RWPE2 (cell line): ENCODE measurements around the gene NEDD8.

Experiments used
- ATAC-seq: fragments of 200-7000 bp; cut with Tn5 transposase; 3 replicates; pipeline ENCODE4 v1.9.1; 2021; ENCODE audit warnings: low read depth
- DNase-seq: peaks from one replicate; pipeline ENCODE4 v3.0.0-alpha.2; 2020; ENCODE audit warnings: low spot score
- H3K27ac ChIP-seq: fragments of 450-650 bp; 2 replicates; pipeline ENCODE4 v1.5.1; 2017; ENCODE audit warnings: mild to moderate bottlenecking; ENCODE audit not compliant: poor library complexity, severe bottlenecking
- H3K27me3 ChIP-seq: fragments of 250-450 bp; sonication (Bioruptor Pico); 2 replicates; pipeline ENCODE4 v1.5.1; 2021; ENCODE audit warnings: mild to moderate bottlenecking, moderate library complexity; ENCODE audit not compliant: insufficient read depth, poor library complexity, severe bottlenecking
- H3K36me3 ChIP-seq: fragments of 250-450 bp; sonication (Bioruptor Pico); 2 replicates; pipeline ENCODE4 v1.5.1; 2020; ENCODE audit warnings: low read depth, mild to moderate bottlenecking, moderate library complexity
- H3K4me1 ChIP-seq: fragments of 250-450 bp; sonication (Bioruptor Pico); 2 replicates; pipeline ENCODE4 v1.5.1; 2021; ENCODE audit warnings: mild to moderate bottlenecking, moderate library complexity; ENCODE audit not compliant: insufficient read depth, poor library complexity, severe bottlenecking
- H3K4me3 ChIP-seq: fragments of 250-450 bp; sonication (Bioruptor Pico); 2 replicates; pipeline ENCODE4 v1.5.1; 2021; ENCODE audit warnings: mild to moderate bottlenecking, moderate library complexity; ENCODE audit not compliant: severe bottlenecking
- H3K9me3 ChIP-seq: fragments of 250-450 bp; sonication (Bioruptor Pico); 2 replicates; pipeline ENCODE4 v1.5.1; 2021; ENCODE audit warnings: mild to moderate bottlenecking, moderate library complexity; ENCODE audit not compliant: severe bottlenecking
- CTCF ChIP-seq: fragments of 450-650 bp; IDR thresholded peaks from one replicate; pipeline ENCODE4 v1.5.1; 2017; ENCODE audit warnings: mild to moderate bottlenecking, moderate library complexity; ENCODE audit not compliant: poor library complexity, severe bottlenecking

NEDD8 gene

GRCh38 chr14:24185026-24185425 is 47.1 kb downstream of the NEDD8 start:
- Histone ChIP-seq H3K4me3 (no peak overlapping the region), H3K36me3 (peaks cover 74% of the 10 kb centered on the region), H3K9me3 (no peaks in the 10 kb centered on the region)

GRCh38 chr14:24184104-24184970 is 47.8 kb downstream of the NEDD8 start:
- Histone ChIP-seq H3K27me3 (no peaks in the 10 kb centered on the region), H3K4me3 (no peak overlapping the region), H3K4me1 (peaks cover 4% of the 10 kb centered on the region), H3K27ac (no peak overlapping the region), H3K9me3 (no peaks in the 10 kb centered on the region), H3K36me3 (peaks cover 78% of the 10 kb centered on the region)
- TF ChIP-seq CTCF, result no peak
- ATAC-seq (no peak), DNase-seq (peak; percentile 67)

More at GRCh38 chr14:24185026-24185425, 47.1 kb downstream of the NEDD8 start:
- no peak for TF ChIP-seq CTCF
- no peaks in the 10 kb centered on the region for H3K27me3 ChIP-seq
- DNase-seq, result no peak
- no peak for ATAC-seq
- peaks cover 4% of the 10 kb centered on the region for H3K4me1 ChIP-seq
- no peak overlapping the region for H3K27ac ChIP-seq

GRCh38 chr14:24183014-24183481 is 49.1 kb downstream of the NEDD8 start:
- H3K9me3 ChIP-seq, result no peaks in the 10 kb centered on the region
- no peak for TF ChIP-seq CTCF
- H3K4me1 ChIP-seq, result no peaks in the 10 kb centered on the region
- H3K36me3 ChIP-seq, result peaks cover 81% of the 10 kb centered on the region
- H3K4me3 ChIP-seq, result no peak overlapping the region
- no peak overlapping the region for H3K27ac ChIP-seq
- DNase-seq (peak; percentile 69), ATAC-seq (no peak)
- H3K27me3 ChIP-seq, result no peaks in the 10 kb centered on the region

- no peaks in the 10 kb centered on the region for H3K4me1 ChIP-seq
- TF ChIP-seq CTCF, result no peak
- ATAC-seq (no peak), DNase-seq (peak; percentile 57)
- no peak overlapping the region for H3K27ac ChIP-seq
- H3K27me3 ChIP-seq, result no peaks in the 10 kb centered on the region
- H3K9me3 ChIP-seq, result no peaks in the 10 kb centered on the region
- no peak overlapping the region for H3K4me3 ChIP-seq
- peaks cover 75% of the 10 kb centered on the region for H3K36me3 ChIP-seq
These were observed 49.9 kb downstream of the NEDD8 start for GRCh38 chr14:24182110-24182882.
